PFSK-1 (cell line): ENCODE measurements around the gene BTF3L4.

Experiments
- FOXP2 ChIP-seq: optimal IDR thresholded peaks from 2 replicates; pipeline ENCODE3; 2011; ENCODE audit warnings: borderline replicate concordance, control low read depth, inconsistent platforms; ENCODE audit not compliant: insufficient read depth; ENCODE audit errors: extremely low read length, extremely low read depth
- POLR2AphosphoS5 ChIP-seq: IDR thresholded peaks from 2 replicates; pipeline ENCODE4 v1.6.1; 2012; ENCODE audit warnings: low read depth, mild to moderate bottlenecking, control low read depth, low read length, moderate library complexity
- SIN3A ChIP-seq: IDR thresholded peaks from 2 replicates; pipeline ENCODE4 v1.6.1; 2012; ENCODE audit warnings: mild to moderate bottlenecking, low read length, moderate library complexity, borderline replicate concordance; ENCODE audit not compliant: insufficient read depth
- TAF1 ChIP-seq: IDR thresholded peaks from 2 replicates; pipeline ENCODE4 v1.6.1; 2012; ENCODE audit warnings: low read length, control low read depth, borderline replicate concordance; ENCODE audit not compliant: insufficient read depth
- TF ChIP-seq, protein P1 (sequence below), 2 experiments: IDR thresholded peaks; 2 replicates each; pipeline versions ENCODE4 v1.6.1 to v1.8.0; 2011 to 2012; ENCODE audit warnings: low read depth in 2 of 2, low read length in 2 of 2, control low read depth in 1 of 2, inconsistent platforms in 1 of 2, mild to moderate bottlenecking in 1 of 2, moderate library complexity in 1 of 2; ENCODE audit not compliant: insufficient read depth in 1 of 2

Gene BTF3L4

GRCh38 chr1:52125736-52126359 lies 69.8 kb downstream of the BTF3L4 start:
- TF ChIP-seq FOXP2 (no peak), SIN3A (no peak), TAF1 (no peak), POLR2AphosphoS5 (no peak)
- TF ChIP-seq, protein P1, sequence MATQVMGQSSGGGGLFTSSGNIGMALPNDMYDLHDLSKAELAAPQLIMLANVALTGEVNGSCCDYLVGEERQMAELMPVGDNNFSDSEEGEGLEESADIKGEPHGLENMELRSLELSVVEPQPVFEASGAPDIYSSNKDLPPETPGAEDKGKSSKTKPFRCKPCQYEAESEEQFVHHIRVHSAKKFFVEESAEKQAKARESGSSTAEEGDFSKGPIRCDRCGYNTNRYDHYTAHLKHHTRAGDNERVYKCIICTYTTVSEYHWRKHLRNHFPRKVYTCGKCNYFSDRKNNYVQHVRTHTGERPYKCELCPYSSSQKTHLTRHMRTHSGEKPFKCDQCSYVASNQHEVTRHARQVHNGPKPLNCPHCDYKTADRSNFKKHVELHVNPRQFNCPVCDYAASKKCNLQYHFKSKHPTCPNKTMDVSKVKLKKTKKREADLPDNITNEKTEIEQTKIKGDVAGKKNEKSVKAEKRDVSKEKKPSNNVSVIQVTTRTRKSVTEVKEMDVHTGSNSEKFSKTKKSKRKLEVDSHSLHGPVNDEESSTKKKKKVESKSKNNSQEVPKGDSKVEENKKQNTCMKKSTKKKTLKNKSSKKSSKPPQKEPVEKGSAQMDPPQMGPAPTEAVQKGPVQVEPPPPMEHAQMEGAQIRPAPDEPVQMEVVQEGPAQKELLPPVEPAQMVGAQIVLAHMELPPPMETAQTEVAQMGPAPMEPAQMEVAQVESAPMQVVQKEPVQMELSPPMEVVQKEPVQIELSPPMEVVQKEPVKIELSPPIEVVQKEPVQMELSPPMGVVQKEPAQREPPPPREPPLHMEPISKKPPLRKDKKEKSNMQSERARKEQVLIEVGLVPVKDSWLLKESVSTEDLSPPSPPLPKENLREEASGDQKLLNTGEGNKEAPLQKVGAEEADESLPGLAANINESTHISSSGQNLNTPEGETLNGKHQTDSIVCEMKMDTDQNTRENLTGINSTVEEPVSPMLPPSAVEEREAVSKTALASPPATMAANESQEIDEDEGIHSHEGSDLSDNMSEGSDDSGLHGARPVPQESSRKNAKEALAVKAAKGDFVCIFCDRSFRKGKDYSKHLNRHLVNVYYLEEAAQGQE (IDR thresholded peaks at IDR 0.05; ENCODE audit: insufficient read depth in 1 of 2, low read depth in 2 of 2, low read length in 2 of 2): no peak

- TF ChIP-seq, protein P1 (IDR thresholded peaks at IDR 0.05; ENCODE audit: insufficient read depth in 1 of 2, low read depth in 2 of 2, low read length in 2 of 2): no peak
- TF ChIP-seq FOXP2 (no peak), SIN3A (no peak), TAF1 (no peak), POLR2AphosphoS5 (no peak)
These were observed 71.4 kb downstream of the BTF3L4 start for GRCh38 chr1:52127181-52128180.

- TF ChIP-seq, protein P1 (IDR thresholded peaks at IDR 0.05; ENCODE audit: insufficient read depth in 1 of 2, low read depth in 2 of 2, low read length in 2 of 2): no peak
- TF ChIP-seq SIN3A (no peak), POLR2AphosphoS5 (no peak), TAF1 (no peak), FOXP2 (no peak)
These were observed 83.9 kb downstream of the BTF3L4 start for GRCh38 chr1:52139817-52140540.
